SK-N-SH (cell line): ENCODE measurements around the gene COL21A1. TPM values are rescaled to one million over a fixed set of nuclear protein-coding genes. Genes with fewer than 3 reads are reported as not detected.

Source experiments
- CTCF ChIA-PET: fragments of 300-600, 350-600 bp; formaldehyde crosslinking; extraction: SDS; loops from one replicate; lab custom pipeline; 2021; lab: Yijun Ruan, JAX
- POLR2A ChIA-PET: fragments of 350-600 bp; sonication (Branson Sonifier 250); formaldehyde crosslinking; extraction: SDS; loops from one replicate; lab custom pipeline; 2020; ENCODE audit warnings: antibody characterized with exemption, inconsistent platforms; lab: Yijun Ruan, JAX
- DNase-seq: peaks from one replicate; pipeline ENCODE4 v3.0.0; 2012
- H2AFZ ChIP-seq: fragments of 200-600 bp; sonication (generic); 2 replicates; pipeline ENCODE4 v1.8.1; 2016; ENCODE audit warnings: antibody characterized with exemption, mild to moderate bottlenecking, low read depth
- H3F3A ChIP-seq: fragments of 200-600 bp; sonication (generic); replicated peaks from 2 replicates; pipeline ENCODE3; 2016; ENCODE audit warnings: antibody characterized with exemption, mild to moderate bottlenecking; ENCODE audit not compliant: insufficient read depth
- H3K27ac ChIP-seq, 2 experiments: fragments of 200-500 bp in 1 of 2; fragments of 200-600 bp in 1 of 2; sonication (Bioruptor generic) in 1 of 2; sonication (generic), shearing (Covaris generic) in 1 of 2; 2 replicates each; pipeline versions ENCODE4 v1.5.1 to v1.6.1; 2014 to 2016; ENCODE audit warnings: low read depth in 2 of 2, inconsistent platforms in 1 of 2, low read length in 1 of 2, mild to moderate bottlenecking in 1 of 2, mixed read lengths in 1 of 2
- H3K27me3 ChIP-seq: fragments of 200-600 bp; sonication (generic), shearing (Covaris generic); 2 replicates; pipeline ENCODE4 v1.6.1; 2016; ENCODE audit warnings: mixed run types; ENCODE audit not compliant: insufficient read depth
- H3K36me3 ChIP-seq, 2 experiments: fragments of 200-500 bp in 1 of 2; fragments of 200-600 bp in 1 of 2; sonication (Bioruptor generic) in 1 of 2; sonication (generic) in 1 of 2; replicated peaks in 1 of 2; 2 replicates each; pipeline versions ENCODE3 to v1.5.1; 2014 to 2016; ENCODE audit warnings: low read length in 1 of 2, mild to moderate bottlenecking in 1 of 2; ENCODE audit not compliant: insufficient read depth in 2 of 2, control insufficient read depth in 1 of 2
- H3K4me1 ChIP-seq, 2 experiments: fragments of 200-500 bp in 1 of 2; fragments of 200-600 bp in 1 of 2; sonication (Bioruptor generic) in 1 of 2; sonication (generic), shearing (Covaris generic) in 1 of 2; 2 replicates each; pipeline versions ENCODE4 v1.5.1 to v1.6.1; 2014 to 2016; ENCODE audit warnings: low read depth in 1 of 2, low read length in 1 of 2, mixed run types in 1 of 2; ENCODE audit not compliant: insufficient read depth in 2 of 2, control insufficient read depth in 1 of 2
- H3K4me2 ChIP-seq: fragments of 200-600 bp; sonication (generic), shearing (Covaris generic); 2 replicates; pipeline ENCODE4 v1.6.1; 2017; ENCODE audit warnings: mixed run types
- H3K4me3 ChIP-seq, 2 experiments: fragments of 200-500 bp in 1 of 2; fragments of 200-600 bp in 1 of 2; sonication (Bioruptor generic) in 1 of 2; sonication (generic), shearing (Covaris generic) in 1 of 2; 2 replicates each; pipeline versions ENCODE4 v1.5.1 to v1.8.1; 2014 to 2016; ENCODE audit warnings: low read depth in 2 of 2, inconsistent platforms in 1 of 2, low read length in 1 of 2, mild to moderate bottlenecking in 1 of 2, mixed read lengths in 1 of 2, moderate library complexity in 1 of 2
- H3K79me2 ChIP-seq: fragments of 200-600 bp; sonication (generic); 2 replicates; pipeline ENCODE4 v1.8.1; 2017; ENCODE audit warnings: mild to moderate bottlenecking; ENCODE audit not compliant: insufficient read depth
- H3K9ac ChIP-seq: fragments of 200-600 bp; sonication (generic); 2 replicates; pipeline ENCODE4 v1.6.1; 2017; ENCODE audit warnings: mixed run types
- H3K9me2 ChIP-seq: fragments of 200-600 bp; sonication (generic); 2 replicates; pipeline ENCODE4 v1.6.1; 2017; ENCODE audit warnings: mixed run types
- H3K9me3 ChIP-seq: fragments of 200-600 bp; sonication (generic); 2 replicates; pipeline ENCODE4 v1.6.1; 2017; ENCODE audit warnings: mixed run types, mild to moderate bottlenecking, moderate library complexity
- H4K20me1 ChIP-seq: fragments of 200-600 bp; sonication (generic); 2 replicates; pipeline ENCODE4 v1.6.1; 2017; ENCODE audit warnings: mild to moderate bottlenecking, mixed run types; ENCODE audit not compliant: insufficient read depth
- CHD2 ChIP-seq: fragments of 150-350 bp; IDR thresholded peaks from 2 replicates; pipeline ENCODE4 v1.6.1; 2018; ENCODE audit warnings: low read length; ENCODE audit not compliant: partially characterized antibody
- ELF1 ChIP-seq: IDR thresholded peaks from 2 replicates; pipeline ENCODE4 v1.4.0; 2012
- MAX ChIP-seq: IDR thresholded peaks from 2 replicates; pipeline ENCODE4 v1.4.0; 2012; ENCODE audit warnings: low read depth
- PBX3 ChIP-seq: IDR thresholded peaks from 2 replicates; pipeline ENCODE4; 2012
- POLR2AphosphoS5 ChIP-seq: IDR thresholded peaks from 2 replicates; pipeline ENCODE4 v1.6.1; 2012; ENCODE audit warnings: low read depth, low read length
- RCOR1 ChIP-seq: fragments of 150-350 bp; IDR thresholded peaks from 2 replicates; pipeline ENCODE4 v1.6.1; 2017; ENCODE audit warnings: antibody characterized with exemption, low read length
- REST ChIP-seq: IDR thresholded peaks from 2 replicates; pipeline ENCODE4 v1.6.1; 2012; ENCODE audit warnings: mild to moderate bottlenecking, low read depth, low read length, moderate library complexity
- RFX5 ChIP-seq: IDR thresholded peaks from 2 replicates; pipeline ENCODE4 v1.6.1; 2012; ENCODE audit warnings: mild to moderate bottlenecking, improper control_type of control experiment, low read length
- RXRA ChIP-seq: IDR thresholded peaks from 2 replicates; pipeline ENCODE4 v1.4.0; 2012; ENCODE audit warnings: low read depth, mild to moderate bottlenecking, borderline replicate concordance
- SIN3A ChIP-seq: IDR thresholded peaks from 2 replicates; pipeline ENCODE4 v1.6.1; 2012; ENCODE audit warnings: low read depth, mild to moderate bottlenecking, low read length, moderate library complexity, borderline replicate concordance
- TAF1 ChIP-seq: IDR thresholded peaks from 2 replicates; pipeline ENCODE4 v1.6.1; 2012; ENCODE audit warnings: low read depth, mild to moderate bottlenecking, low read length, moderate library complexity, borderline replicate concordance
- USF1 ChIP-seq: IDR thresholded peaks from 2 replicates; pipeline ENCODE4 v1.4.0; 2012; ENCODE audit warnings: low read depth, borderline replicate concordance
- YY1 ChIP-seq: IDR thresholded peaks from 2 replicates; pipeline ENCODE4 v1.4.0; 2012; ENCODE audit warnings: low read depth, mild to moderate bottlenecking
- ZBTB33 ChIP-seq: IDR thresholded peaks from 2 replicates; pipeline ENCODE4 v1.4.0; 2012; ENCODE audit warnings: low read depth, borderline replicate concordance
- WGBS: methylation state at CpG from one replicate; pipeline ENCODE4 v1.1.6; 2017; ENCODE audit warnings: low lambda C conversion rate; 5-methylcytosine and 5-hydroxymethylcytosine counted together
- polyA plus RNA-seq, 3 experiments: library from polyadenylated mRNA; depleted of rRNA; stranded (reverse); fragments of >200 nt; gene quantifications; 2 replicates each; pipeline ENCODE4 v1.2.3, GENCODE V29; 2012

The COL21A1 gene
- polyA plus RNA-seq, 1 of the 3 experiments (the other 2 are of a cell fraction) = 0.07 TPM

GRCh38 chr6:56050530-56051201, 196.7 kb downstream of the COL21A1 start (continued):
- no peak for TF ChIP-seq ZBTB33
- no peak for TF ChIP-seq ELF1
- TF ChIP-seq YY1 = no peak

GRCh38 chr6:56048601-56049000, 198.8 kb downstream of the COL21A1 start:
- POLR2A ChIA-PET = no interaction called here
- 56% methylated on average over 4 of the region's 4 CpGs for WGBS
- no peak overlapping the region for H3K27ac ChIP-seq

GRCh38 chr6:56047931-56048540, 199.3 kb downstream of the COL21A1 start:
- CTCF ChIA-PET = no interaction called here
- Histone ChIP-seq H3K9ac (no peak overlapping the region), H3K36me3 (no peaks in the 10 kb centered on the region), H3F3A (peaks cover 8% of the 10 kb centered on the region), H3K9me2 (no peaks in the 10 kb centered on the region), H2AFZ (no peak overlapping the region), H3K4me2 (no peak overlapping the region), H3K9me3 (no peaks in the 10 kb centered on the region), H3K4me1 (peaks cover 0 to 8% of the 10 kb centered on the region in 2 experiments; a peak in 2 of 4 replicates), H3K79me2 (no peaks in the 10 kb centered on the region), H4K20me1 (no peaks in the 10 kb centered on the region), H3K27me3 (no peaks in the 10 kb centered on the region), H3K27ac (no peak overlapping the region), H3K4me3 (no peak overlapping the region)
- 48% methylated on average over 2 of the region's 2 CpGs for WGBS
- POLR2A ChIA-PET = no interaction called here
- DNase-seq = no peak
- TF ChIP-seq RFX5 (no peak), REST (no peak), PBX3 (no peak), ZBTB33 (no peak), RXRA (no peak)

More at GRCh38 chr6:56048601-56049000, 198.8 kb downstream of the COL21A1 start:
- CTCF ChIA-PET = no interaction called here
- DNase-seq = no peak
- Histone ChIP-seq H3K9ac (no peak overlapping the region), H3K36me3 (no peaks in the 10 kb centered on the region), H3K27me3 (no peaks in the 10 kb centered on the region), H3K4me2 (no peak overlapping the region), H3K79me2 (no peaks in the 10 kb centered on the region), H3K9me3 (no peaks in the 10 kb centered on the region), H3F3A (peaks cover 8% of the 10 kb centered on the region), H3K9me2 (no peaks in the 10 kb centered on the region), H3K4me3 (no peak overlapping the region), H4K20me1 (no peaks in the 10 kb centered on the region), H2AFZ (no peak overlapping the region), H3K4me1 (peaks cover 0 to 8% of the 10 kb centered on the region in 2 experiments; a peak in 2 of 4 replicates)
- TF ChIP-seq SIN3A = no peak
- TF ChIP-seq USF1 = no peak
- TF ChIP-seq CHD2 = no peak
- TF ChIP-seq POLR2AphosphoS5 = no peak
- no peak for TF ChIP-seq RCOR1
- TF ChIP-seq MAX = no peak
- no peak for TF ChIP-seq TAF1
